Measurements from ENCODE around the gene LIPA. TPM values are rescaled to one million over a fixed set of nuclear protein-coding genes. Genes with fewer than 3 reads are reported as not detected.

LIPA gene
- total and polyA plus RNA-seq, 2 of the 4 experiments (the other 2 are of a cell fraction), result 23.1 to 31.9 TPM

DNA sequence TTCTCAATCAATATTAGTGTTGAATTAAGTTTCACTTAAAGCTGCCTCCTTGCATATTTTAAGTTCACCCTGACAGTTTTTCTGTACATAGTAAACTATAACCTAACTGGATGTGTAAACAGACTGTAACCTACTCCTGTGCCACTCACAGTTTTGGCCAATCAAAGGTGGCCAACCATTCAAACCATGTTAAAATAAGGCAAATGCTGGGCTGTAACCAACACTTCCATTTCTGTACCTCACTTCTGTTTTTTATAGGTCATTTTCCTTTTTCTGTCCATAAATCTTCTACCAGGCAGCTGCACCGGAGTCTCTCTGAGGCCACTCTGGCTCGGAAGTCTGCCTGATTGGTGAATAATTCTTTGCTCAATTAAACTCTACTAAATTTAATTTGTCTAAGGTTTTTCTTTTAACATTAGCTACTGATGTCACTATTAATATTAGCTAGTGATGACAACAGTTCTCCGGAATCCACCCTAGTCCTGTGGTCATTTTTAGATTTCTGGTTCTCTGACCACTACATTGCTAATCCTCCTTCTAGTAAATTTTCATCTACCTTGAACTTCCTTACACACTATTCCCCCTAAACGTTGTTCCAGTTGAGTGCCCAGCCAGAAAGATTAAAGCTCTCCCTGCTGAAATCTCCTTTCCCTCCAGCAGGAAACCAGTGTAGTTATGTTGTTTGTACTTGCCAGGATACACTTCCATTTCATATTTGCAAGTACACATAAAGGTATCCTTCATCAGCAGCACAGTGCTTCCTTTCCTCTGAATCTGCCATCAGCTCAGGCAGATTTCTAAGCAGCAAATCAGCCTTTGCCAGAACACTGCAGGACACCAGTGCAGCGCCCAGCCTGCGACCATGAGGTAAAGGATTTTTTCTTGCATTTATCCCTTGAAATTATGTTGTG, 31.7 kb upstream of the LIPA start:
- DNase-seq, result peak; percentile 64
- CTCF ChIA-PET, result interaction anchor here (0.9 kb wide), 1 partner anchor 18 kb away, joined by 4 read pairs; the partner anchor contains the start of gene IFIT2
- dilution Hi-C loops (cut with HindIII; ENCODE audit: low sequenced_read_pairs, unreplicated experiment), result no loop called here
- TF ChIP-seq, protein P1, sequence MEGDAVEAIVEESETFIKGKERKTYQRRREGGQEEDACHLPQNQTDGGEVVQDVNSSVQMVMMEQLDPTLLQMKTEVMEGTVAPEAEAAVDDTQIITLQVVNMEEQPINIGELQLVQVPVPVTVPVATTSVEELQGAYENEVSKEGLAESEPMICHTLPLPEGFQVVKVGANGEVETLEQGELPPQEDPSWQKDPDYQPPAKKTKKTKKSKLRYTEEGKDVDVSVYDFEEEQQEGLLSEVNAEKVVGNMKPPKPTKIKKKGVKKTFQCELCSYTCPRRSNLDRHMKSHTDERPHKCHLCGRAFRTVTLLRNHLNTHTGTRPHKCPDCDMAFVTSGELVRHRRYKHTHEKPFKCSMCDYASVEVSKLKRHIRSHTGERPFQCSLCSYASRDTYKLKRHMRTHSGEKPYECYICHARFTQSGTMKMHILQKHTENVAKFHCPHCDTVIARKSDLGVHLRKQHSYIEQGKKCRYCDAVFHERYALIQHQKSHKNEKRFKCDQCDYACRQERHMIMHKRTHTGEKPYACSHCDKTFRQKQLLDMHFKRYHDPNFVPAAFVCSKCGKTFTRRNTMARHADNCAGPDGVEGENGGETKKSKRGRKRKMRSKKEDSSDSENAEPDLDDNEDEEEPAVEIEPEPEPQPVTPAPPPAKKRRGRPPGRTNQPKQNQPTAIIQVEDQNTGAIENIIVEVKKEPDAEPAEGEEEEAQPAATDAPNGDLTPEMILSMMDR (conservative IDR thresholded peaks at IDR 0.05; ENCODE audit: low read depth, low read length), result no peak
- TF ChIP-seq, protein P2, sequence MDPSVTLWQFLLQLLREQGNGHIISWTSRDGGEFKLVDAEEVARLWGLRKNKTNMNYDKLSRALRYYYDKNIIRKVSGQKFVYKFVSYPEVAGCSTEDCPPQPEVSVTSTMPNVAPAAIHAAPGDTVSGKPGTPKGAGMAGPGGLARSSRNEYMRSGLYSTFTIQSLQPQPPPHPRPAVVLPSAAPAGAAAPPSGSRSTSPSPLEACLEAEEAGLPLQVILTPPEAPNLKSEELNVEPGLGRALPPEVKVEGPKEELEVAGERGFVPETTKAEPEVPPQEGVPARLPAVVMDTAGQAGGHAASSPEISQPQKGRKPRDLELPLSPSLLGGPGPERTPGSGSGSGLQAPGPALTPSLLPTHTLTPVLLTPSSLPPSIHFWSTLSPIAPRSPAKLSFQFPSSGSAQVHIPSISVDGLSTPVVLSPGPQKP (IDR thresholded peaks at IDR 0.05; ENCODE audit: borderline replicate concordance, low read depth, low read length), result no peak
- TF ChIP-seq MAFK (IDR thresholded peaks at IDR 0.05; ENCODE audit: low read depth, low read length) (no peak), RCOR1 (IDR thresholded peaks at IDR 0.05; ENCODE audit: insufficient replicate concordance, low read length) (no peak), SMC3 (IDR thresholded peaks at IDR 0.05; ENCODE audit: low read depth, low read length) (no peak), FOS (IDR thresholded peaks at IDR 0.05; ENCODE audit: low read depth, low read length) (no peak), RFX5 (IDR thresholded peaks at IDR 0.05; ENCODE audit: low read depth, low read length) (no peak), RAD21 (IDR thresholded peaks at IDR 0.05; ENCODE audit: low read length) (no peak), NFE2L2 (IDR thresholded peaks at IDR 0.05; ENCODE audit: low read depth, low read length) (no peak), POLR2A (IDR thresholded peaks at IDR 0.05; ENCODE audit: low read depth, low read length) (no peak), CEBPB (IDR thresholded peaks at IDR 0.05; ENCODE audit: low read depth, low read length) (no peak), BHLHE40 (IDR thresholded peaks at IDR 0.05; ENCODE audit: low read depth, low read length) (no peak)
- TF ChIP-seq, protein P3, sequence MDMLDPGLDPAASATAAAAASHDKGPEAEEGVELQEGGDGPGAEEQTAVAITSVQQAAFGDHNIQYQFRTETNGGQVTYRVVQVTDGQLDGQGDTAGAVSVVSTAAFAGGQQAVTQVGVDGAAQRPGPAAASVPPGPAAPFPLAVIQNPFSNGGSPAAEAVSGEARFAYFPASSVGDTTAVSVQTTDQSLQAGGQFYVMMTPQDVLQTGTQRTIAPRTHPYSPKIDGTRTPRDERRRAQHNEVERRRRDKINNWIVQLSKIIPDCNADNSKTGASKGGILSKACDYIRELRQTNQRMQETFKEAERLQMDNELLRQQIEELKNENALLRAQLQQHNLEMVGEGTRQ (IDR thresholded peaks at IDR 0.05; ENCODE audit: low read depth, low read length), result no peak

More for the DNA sequence above, 31.7 kb upstream of the LIPA start:
- Histone ChIP-seq H2AK5ac (ENCODE audit: low read depth, low read length) (peak overlapping the region; percentile 72; the same call in 1 of the 2 replicates), H4K5ac (ENCODE audit: low read depth, low read length) (peak overlapping the region; percentile 80), H3K27ac (ENCODE audit: insufficient read depth, low read length) (peak overlapping the region; percentile 85), H2BK15ac (ENCODE audit: low read depth, low read length) (peak overlapping the region; percentile 69; the same call in 2 of the 3 replicates), H3K36me3 (ENCODE audit: control insufficient read depth, insufficient read depth, low read length) (no peaks in the 10 kb centered on the region), H3K9ac (ENCODE audit: low read depth, low read length) (peak overlapping the region; percentile 39; the same call in 1 of the 2 replicates), H2BK20ac (ENCODE audit: low read depth, low read length) (peak overlapping the region; percentile 69), H4K20me1 (ENCODE audit: insufficient read depth, low read length) (no peaks in the 10 kb centered on the region), H4K8ac (ENCODE audit: low read depth in 2 of 2, low read length in 2 of 2) (peak overlapping the region; percentile 54 to 92), H3K23ac (ENCODE audit: low read depth, low read length) (peak overlapping the region; percentile 79), H3K9me3 (ENCODE audit: control insufficient read depth, insufficient read depth, low read length) (no peaks in the 10 kb centered on the region), H3K79me1 (ENCODE audit: low read depth in 1 of 2, low read length in 2 of 2) (no peaks in the 10 kb centered on the region), H3K27me3 (ENCODE audit: control insufficient read depth, insufficient read depth, low read length) (no peaks in the 10 kb centered on the region), H3K4me2 (ENCODE audit: low read depth, low read length) (peak overlapping the region; percentile 76), H3K56ac (ENCODE audit: extremely low read depth, insufficient read depth, low read length) (peak overlapping the region; percentile 80), H3K14ac (replicated peaks; ENCODE audit: low read depth, low read length) (peak overlapping the region; percentile 77), H3K4me3 (ENCODE audit: insufficient read depth, low read depth, low read length) (peak overlapping the region; percentile 0; the same call in 1 of the 2 replicates), H3K9me1 (ENCODE audit: insufficient read depth, low read length) (no peaks in the 10 kb centered on the region), H2BK5ac (ENCODE audit: low read depth, low read length, poor library complexity, severe bottlenecking) (peak overlapping the region; percentile 82), H4K91ac (ENCODE audit: insufficient read depth, low read depth, low read length) (peak overlapping the region; percentile 88), H2AK9ac (replicated peaks; ENCODE audit: low read depth, low read length, poor library complexity) (peak overlapping the region; percentile 45), H3K4me1 (ENCODE audit: control insufficient read depth, insufficient read depth, low read length) (peaks cover 25% of the 10 kb centered on the region), H2AFZ (replicated peaks; ENCODE audit: low read length, poor library complexity) (peak overlapping the region; percentile 70), H3K18ac (ENCODE audit: low read depth, low read length) (peak overlapping the region; percentile 92), H2BK120ac (ENCODE audit: low read depth, low read length) (peak overlapping the region; percentile 89), H3K4ac (ENCODE audit: low read depth, low read length) (peak overlapping the region; percentile 81)
- BruUV-seq (replicated peaks), result no TSS peak
- POLR2A ChIA-PET (ENCODE audit: unreplicated experiment), result interaction anchor here (0.5 kb wide), 1 partner anchor 15 kb away, joined by 4 read pairs; no protein-coding TSS in a partner anchor
- WGBS, 2 experiments (ENCODE audit: extremely low coverage in 2 of 2, insufficient read length in 1 of 2), result no CpG with 5 or more reads among the region's 6 CpGs
- in situ Hi-C loops (cut with MboI; ENCODE audit: low sequenced_read_pairs), result no loop called here
- intact Hi-C loops (cut with micrococcal nuclease), result loop anchor here (5.0 kb wide), 1 partner anchor 69 kb away; no protein-coding TSS in a partner anchor
- peak; percentile 57 for ATAC-seq (ENCODE audit: low read depth)

All from IMR-90 (cell line).